C4-2B (cell line): ENCODE data around the gene RBBP7.
A peak's percentile ranks its signal among the peaks of the same experiment; 100 is the strongest.

ENCODE experiments used
- ZFX ChIP-seq: fragments of 450-650 bp; IDR thresholded peaks from 2 replicates; pipeline ENCODE4 v1.6.1; 2017
- TF ChIP-seq, protein P1 (sequence below): fragments of 450-650 bp; conservative IDR thresholded peaks from 2 replicates; pipeline ENCODE4 v1.5.1; 2017; ENCODE audit warnings: mild to moderate bottlenecking

DNA sequence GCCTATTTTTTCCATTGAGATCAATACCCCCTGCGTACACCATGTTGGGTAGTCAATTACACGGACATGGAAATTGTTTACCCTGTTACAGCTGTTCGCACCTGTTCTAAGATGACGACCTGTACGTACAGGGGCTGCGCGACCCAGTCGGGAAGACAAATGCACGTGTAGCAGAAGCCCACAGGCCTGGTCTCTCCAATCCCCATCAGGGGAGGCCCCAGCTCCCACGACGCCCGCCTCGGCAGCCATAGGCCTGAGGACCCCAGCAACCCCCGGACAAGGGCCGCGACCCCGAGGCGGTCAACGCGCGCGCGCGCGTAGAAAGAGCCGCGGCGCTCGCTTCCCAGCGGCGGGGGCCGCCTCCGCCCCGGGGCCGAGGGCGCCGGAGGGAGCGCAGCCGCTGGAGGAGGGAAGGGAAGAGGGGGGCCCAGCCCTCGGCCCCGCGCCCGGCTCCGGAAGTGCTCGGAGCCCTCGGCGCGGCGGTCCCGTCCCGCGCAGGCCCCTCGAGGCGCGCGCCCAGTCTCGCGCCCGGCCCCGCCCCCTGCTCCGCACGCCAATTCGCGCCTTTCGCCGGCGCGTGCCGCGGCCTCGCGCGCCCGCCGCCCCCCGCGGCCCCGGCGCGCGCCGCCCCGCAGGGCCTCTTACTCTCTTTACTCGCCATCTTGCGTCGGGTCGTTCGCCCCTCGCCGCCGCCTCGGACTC, 618 bp downstream of the RBBP7 start:
- TF ChIP-seq, protein P1, sequence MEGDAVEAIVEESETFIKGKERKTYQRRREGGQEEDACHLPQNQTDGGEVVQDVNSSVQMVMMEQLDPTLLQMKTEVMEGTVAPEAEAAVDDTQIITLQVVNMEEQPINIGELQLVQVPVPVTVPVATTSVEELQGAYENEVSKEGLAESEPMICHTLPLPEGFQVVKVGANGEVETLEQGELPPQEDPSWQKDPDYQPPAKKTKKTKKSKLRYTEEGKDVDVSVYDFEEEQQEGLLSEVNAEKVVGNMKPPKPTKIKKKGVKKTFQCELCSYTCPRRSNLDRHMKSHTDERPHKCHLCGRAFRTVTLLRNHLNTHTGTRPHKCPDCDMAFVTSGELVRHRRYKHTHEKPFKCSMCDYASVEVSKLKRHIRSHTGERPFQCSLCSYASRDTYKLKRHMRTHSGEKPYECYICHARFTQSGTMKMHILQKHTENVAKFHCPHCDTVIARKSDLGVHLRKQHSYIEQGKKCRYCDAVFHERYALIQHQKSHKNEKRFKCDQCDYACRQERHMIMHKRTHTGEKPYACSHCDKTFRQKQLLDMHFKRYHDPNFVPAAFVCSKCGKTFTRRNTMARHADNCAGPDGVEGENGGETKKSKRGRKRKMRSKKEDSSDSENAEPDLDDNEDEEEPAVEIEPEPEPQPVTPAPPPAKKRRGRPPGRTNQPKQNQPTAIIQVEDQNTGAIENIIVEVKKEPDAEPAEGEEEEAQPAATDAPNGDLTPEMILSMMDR = no peak
- peak; percentile 47 for TF ChIP-seq ZFX
